Fibroblast of gingiva (primary cell): ENCODE results near the gene LAMC3.
A peak's percentile ranks its signal among the peaks of the same experiment; 100 is the strongest.
"Not testable (repeated sequence)": the region's sequence is repeated elsewhere in the genome, so short reads cannot be mapped to it uniquely, and the experiment has no call there.

Experiments used
- DNase-seq: peaks from one replicate; pipeline ENCODE4 v3.0.0-alpha.2; 2011; ENCODE audit warnings: low read depth

The LAMC3 gene

DNA sequence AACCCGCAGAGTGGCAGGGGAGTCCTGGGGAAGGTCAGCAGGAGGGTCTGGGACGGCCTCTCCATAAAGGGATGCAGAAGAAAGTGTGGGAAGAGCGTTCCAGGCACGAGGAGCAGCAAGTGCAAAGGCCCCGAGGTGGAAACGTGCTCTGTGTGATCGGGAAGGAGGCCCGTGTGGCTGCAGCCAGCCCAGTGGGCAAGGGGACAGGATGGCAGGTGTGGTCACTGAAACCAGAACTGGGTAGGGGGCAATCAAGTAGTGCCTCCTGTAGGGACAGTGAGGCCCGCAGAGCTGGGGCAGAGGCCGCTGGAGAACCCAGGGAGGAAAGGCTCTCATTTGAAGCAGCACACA lies 16.3 kb upstream of the LAMC3 start:
- DNase-seq: no peak

DNA sequence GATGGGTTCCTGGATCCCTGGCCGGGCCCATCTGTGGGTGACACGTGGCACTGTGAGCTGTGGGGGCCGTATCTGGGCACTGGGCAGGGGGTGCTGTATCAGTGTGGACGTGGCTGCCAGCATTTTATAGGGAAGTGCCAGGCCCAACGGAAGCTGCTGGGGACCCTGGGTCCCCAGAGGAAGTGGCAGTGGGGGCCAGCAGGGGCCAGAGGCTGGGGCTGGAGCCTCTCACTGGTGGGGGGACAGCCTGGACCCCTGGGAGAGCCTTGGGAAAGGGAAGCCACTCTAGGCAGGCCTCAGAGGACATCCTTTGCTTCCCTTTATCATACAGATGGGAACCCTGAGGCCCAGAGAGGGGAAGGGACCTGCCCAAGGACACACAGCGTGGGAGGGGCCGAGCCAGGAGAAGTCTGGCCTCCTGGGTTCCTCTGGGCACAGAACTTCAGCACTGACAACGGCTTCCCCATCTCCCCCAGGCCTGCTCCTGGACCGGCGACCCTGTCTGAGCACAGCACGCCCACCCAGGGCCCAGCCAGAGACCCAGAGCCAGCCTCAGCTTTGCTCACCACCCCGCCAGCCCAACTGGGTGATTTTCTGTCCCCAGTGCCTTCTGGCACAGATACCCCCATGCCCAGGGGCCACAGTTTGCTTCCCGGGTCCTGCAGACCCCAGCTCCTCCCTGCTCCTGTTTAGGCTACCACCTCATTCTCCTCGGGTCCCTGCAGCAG lies 15.5 kb upstream of the LAMC3 start:
- DNase-seq: no peak

DNA sequence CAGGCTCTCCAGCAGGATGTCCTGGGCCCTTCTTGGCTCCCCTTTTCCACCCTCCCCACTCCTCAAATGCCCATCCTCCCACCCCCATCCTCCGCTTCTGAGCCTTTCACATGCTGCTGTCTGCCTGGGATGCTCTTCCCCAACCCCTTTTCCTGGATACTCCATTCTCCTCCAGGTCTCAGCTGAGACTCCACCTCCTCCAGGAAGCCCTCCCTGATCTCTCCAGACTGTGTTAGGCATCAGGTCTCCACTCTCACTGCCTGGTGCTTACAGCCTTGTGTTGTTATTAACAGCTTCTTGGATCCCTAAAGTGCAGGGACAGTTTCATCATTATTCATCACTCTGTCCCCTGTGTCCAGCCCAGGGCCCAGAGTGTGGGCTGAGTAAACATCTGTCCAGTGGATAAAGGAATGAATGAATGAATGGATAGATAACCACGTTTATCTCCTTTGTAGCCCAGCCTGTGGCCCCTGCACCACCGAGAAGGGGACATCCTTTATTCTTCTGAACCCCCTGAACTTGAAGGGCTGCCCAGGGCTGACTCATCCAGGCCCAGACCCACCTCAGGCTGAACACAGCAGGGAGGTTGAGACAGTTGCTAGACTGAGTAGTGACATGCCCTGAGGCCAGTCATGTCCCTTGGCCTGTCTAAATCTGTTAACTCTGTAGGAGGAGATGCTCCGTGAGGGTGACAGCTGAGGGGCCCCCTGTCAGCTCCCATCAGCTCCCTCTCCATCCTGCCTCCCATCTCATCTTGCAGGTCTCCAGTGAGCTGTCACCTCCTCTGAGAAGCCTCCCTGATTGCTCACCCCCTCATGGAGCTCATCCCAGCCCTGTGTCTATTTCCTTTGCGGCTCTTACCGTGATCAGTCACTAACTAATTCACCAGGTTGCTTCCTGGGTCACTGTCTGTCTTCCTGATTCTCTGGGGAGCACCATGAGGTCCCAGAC lies 14.6 kb upstream of the LAMC3 start:
- no peak for DNase-seq

DNA sequence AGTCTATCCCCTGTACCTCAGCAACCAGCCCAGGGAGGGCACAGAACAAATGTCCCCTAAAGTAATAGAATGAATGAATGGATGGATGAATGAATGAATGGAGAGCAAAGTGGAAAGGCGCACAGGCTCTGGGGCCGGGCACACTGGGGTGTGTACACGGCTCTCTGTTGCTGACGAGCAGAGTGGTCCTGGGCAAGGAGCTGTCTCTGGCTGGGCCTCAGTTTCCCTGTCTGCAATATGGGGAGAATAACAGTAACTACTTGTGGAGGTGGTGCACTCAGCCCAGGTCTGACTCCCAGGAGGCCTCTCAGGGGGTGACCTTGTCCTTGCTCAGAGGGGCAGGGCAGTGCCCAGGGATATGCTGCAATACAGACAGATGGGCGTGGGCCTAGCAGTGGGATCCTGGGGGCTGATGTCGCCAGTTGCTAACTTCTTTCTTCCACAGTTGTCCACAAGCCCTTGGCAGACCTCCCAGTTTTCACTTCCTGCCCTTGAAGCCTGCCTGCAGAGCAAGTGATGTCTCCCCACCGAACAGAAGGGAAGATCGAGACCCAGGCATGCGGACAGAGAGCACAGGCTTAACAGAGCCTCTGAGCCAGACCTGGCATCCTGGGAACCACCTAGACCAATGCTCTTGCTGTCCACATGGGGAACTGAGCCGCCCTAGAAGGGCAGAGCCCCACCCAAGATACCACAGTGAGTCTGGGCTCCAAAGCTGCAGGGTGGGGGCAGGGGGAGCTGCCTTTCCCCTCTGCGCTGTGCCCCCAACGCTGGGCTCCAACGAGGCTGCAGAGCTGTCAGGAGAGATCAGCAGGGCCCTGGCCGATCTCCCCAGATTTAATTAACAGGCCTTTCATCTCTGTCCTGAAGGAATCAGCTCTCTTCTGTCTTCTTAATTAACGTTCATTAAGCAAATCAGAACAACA lies 13.6 kb upstream of the LAMC3 start:
- DNase-seq: peak; percentile 20

DNA sequence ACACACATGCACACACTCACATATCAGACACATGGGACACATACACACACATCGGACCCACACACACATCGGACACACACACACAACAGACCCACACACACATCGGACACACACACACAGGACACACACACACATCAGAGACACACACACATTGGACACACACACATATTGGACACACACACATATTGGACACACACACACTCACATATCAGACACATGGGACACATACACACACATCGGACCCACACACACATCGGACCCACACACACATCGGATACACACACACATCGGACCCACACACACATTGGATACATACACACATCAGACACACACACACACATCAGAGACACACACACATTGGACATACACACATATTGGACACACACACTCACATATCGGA lies 12.8 kb upstream of the LAMC3 start:
- DNase-seq: no peak

DNA sequence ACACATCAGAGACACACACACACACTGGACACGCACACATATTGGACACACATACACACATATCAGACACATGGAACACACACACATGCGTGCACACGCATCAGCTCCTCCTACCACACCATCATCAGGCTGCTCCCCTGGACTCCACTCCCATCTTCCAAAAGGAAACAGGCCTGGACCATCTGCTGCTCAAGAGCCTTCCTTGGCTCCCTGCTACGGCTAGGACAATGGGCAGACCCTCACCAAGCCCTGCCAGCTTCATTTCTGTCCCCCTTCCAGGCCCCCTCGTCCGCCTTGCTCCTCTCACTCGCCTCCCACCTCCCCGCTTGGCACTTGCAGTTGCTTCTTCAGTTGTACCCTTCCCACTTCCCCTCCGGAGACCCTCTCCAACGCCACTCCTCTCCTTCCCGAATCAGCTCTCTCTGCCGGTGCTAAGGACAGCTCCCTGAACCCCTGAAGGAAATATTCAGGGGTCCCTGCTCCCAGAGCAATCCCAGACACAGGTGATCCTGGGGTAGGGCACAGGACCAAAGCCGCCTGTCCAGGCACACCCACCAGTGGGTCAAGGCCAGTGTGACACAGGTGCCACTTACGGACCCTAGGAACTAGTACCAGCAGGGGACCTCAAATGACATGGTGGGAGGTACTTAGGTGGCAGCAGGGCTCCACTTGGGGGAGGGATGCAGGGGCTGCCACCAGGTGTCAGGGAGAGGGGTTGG lies 12.1 kb upstream of the LAMC3 start:
- no peak for DNase-seq

DNA sequence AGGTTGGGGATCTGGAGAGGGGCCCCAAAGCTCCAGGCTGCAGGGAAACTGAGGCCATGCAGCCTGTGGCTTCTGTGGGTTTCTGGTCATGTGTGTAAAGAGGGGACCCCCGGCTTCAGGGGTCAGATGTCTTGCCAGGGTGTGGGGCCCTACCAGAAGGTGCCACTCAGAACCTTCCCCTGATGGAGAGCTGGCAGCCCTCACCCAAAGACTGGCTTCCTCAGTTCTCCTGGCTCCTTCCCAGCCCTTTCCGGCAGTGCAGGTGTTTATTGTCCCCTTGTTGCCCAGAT lies 11.6 kb upstream of the LAMC3 start:
- DNase-seq: no peak

DNA sequence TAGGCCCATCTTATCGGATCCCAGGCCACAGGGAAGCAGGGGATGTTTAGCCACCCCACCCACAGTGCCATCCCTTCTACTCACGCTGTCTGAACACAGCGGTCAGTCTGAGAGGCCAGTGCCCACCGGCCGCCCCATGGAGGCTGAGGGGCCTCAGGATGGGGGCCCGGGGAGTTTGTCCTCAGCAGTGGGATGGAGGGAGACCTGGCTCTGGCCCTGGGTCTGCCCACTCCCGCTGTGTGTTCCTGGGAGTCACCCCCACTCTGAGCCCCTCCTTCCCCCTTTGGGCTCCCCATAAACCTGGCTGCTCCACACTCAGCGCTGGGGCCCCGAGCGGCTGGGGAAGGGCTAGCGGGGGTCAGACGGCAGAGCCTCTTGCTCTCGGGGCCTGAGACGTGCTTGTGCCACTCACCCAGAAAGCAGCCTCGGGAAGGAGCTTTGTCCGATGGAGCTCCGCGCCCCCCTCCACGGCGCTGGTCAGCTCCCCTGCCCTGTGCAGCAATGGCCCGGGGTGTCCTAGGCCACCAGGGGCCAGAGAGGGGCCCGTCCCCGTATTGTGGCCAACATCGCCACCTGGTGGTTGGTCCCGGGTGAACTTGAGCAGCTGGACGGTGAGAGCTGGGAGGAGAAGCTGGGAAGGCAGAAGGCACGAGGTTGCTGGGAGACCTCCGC lies 10.9 kb upstream of the LAMC3 start:
- peak; percentile 33 for DNase-seq

DNA sequence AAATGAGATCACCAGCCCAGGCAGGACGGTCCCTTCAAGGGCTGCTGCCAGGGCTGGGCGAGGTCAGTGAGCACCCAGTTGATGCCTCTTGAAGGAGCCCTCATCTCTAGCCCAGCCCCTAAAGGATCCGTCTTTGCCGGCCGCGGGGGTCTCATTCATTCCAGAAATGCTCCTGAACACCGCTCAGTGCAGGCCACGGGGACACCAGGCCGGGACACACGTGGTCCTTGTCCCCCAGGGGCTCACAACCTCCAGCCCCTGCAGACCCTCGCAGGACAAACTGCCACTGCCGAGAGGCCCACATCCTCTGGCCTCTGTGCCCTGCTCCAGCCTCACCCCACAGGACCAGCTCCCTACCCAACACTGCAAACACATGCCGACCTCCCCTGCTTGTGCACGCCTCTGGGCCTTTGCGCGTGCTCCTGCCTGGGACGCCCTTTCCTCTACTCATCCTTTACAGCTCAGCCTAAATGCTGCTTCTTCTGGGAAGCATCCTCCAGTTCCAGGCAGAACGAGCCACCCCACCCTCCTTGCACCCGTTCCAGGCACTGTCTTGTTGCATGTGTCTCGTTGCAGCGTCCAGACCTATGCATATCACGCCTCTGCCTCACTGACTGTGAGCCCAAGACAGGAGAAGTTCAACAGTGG lies 10.3 kb upstream of the LAMC3 start:
- no peak for DNase-seq

DNA sequence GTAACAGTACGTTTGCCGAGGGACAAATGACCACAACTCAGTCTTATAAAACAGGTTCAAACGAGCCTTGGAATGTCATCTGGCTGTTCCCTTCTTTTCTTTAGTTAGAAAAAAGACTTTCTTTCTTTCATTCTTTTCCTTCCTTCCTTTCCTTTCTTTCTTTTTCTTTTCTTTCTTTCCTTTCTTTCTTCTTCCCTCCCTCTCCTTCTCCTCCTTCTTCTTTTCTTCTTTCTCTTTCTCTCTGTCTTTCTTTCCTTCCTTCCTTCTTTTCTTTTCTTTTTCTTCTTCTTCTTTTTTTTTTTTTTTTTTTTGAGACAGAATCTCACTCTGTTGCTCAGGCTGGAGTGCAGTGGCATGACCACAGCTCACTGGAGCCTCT lies 9.7 kb upstream of the LAMC3 start:
- DNase-seq: no peak

DNA sequence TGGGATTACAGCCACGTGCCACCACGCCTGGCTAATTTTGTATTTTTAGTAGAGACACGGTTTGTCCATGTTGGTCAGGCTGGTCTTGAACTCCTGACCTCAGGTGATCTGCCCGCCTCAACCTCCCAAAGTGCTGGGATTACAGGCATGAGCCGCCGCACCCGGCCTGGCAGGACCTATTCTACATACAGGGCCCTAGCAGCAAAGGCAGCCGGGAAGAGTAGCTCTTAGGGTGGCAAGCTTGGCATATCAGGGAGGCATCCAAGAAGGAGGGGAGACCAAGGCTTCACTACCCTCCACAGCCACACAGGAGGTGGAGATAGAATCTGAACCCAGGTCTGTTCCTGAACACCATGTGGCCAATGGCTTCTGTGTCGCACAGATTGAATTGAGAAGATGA lies 8.4 kb upstream of the LAMC3 start:
- DNase-seq: not testable (repeated sequence)

DNA sequence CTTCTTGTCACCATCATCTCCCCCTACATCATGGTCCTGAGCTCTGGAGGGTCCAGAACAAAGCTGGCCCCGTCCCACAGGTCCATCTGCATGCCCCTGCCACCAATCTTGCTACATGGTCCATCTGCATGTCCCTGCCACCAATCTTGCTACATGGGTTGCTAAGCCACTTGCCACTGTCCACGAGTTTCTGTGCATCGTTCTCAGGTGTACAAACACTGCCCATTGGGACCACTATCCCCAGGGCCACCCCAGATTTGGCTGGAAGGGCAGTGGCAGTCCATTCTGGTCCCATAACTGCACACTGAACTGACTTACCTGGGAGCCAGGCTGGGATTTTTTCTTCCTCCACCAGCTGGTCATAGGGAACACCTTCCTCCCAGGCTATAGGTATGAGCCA lies 8.0 kb upstream of the LAMC3 start:
- DNase-seq: no peak

DNA sequence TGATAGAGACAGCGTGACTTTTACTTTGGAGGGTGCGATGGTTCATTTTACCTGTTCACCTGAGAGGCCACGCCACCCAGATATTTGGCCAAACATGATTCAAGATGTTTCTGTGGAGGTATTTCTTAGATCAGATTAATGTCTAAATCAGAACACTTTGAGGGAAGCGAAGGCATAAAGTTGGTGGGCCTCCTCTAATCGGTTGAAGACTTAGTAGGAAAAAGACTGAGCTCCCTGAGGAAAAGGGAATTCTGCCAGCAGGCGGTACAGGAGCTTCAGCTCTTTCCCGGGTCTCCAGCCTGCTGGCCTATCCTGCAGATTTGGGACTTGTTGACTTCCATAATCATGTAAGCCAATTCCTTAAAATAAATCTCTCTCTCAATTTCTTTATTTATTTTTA lies 7.0 kb upstream of the LAMC3 start:
- DNase-seq: no peak

DNA sequence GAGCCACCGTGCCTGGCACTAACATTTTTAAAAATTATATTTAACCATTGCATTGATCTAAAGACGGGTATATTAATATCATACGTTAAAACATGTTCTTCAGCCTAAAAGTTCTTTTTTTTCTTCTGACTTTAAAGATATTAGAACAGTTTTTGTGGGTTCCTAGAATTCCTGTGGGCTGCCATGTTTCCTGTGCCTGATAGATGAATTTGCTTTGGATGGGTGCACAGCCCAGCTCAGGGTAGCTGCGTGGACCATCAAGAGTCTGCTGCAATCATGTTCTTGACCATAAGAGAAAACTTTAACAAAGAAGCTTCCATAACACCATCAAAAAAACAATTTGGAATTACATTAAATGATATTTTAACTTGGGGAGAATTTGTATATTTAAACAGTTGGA lies 2.4 kb upstream of the LAMC3 start:
- no peak for DNase-seq

DNA sequence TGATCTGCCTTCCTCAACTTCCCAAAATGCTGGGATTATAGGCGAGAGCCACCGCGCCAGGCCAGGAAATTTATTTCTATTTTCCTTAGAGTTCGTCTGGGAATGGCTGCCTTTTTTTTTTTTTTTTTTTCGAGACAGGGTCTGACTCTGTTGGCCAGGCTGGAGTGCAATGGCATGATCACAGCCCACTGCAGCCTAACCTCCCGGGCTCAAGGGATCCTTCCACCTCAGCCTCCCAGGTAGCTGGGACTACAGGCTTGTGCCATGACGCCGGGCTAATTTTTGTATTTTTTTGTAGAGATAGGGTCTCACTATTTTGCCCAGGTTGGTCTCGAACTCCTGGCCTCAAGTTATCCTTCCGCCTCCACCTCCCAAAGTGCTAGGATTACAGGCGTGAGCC lies 888 bp upstream of the LAMC3 start:
- no peak for DNase-seq

DNA sequence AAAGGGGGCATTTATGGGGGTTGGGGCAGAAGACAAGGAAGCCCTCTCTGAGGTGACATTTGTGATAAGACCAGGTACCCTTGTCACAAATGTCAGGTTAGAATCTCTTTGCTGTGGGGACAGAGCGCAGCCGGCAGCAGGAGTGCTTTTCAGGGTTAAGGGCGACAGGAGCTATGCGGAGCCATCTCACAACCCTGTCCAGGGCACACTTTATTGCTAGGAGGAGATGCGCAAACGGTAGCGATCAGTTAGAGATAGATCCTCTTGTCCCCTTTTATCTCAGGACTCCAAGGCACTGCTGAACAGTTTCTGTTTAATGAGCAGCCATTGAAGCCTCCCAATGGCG lies 438 bp upstream of the LAMC3 start:
- DNase-seq: no peak

DNA sequence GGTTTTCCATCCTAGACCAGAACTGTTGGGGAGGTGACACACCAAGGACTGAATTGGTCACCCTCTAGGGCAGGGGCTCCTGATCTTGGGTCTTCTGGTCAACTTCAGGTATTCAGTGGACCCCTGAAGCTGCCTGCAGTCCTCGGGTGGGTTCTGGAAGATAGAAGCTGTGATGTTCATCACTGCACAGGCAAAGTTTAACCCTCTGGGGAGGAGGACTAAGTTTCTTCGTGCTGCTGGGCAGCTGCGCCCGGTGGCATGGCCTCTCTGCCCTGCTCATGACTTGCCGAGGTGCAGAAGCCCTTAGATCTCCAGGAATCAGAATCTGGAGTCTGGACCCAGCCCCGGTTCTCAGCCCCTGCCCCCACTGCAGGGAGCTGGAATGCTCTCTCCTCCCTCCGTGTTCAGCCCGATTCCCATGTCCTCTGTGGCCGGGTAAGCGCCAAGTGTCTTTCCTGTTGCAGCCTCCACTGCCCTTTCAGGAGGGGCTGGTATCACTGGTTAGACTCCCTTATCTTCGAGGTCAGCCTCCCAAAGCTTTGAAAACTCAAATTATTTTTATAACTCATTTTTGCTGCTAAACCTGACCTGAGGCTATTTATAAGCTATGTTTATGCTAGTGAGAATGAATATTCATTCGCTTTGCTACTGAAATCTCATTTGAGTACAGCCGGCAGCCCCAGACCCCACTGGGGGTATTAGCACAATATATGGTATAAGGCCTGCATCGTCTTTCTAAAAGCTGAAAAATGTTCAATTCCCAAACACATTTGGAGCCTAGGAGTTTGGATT lies 1.7 kb downstream of the LAMC3 start:
- DNase-seq: no peak

DNA sequence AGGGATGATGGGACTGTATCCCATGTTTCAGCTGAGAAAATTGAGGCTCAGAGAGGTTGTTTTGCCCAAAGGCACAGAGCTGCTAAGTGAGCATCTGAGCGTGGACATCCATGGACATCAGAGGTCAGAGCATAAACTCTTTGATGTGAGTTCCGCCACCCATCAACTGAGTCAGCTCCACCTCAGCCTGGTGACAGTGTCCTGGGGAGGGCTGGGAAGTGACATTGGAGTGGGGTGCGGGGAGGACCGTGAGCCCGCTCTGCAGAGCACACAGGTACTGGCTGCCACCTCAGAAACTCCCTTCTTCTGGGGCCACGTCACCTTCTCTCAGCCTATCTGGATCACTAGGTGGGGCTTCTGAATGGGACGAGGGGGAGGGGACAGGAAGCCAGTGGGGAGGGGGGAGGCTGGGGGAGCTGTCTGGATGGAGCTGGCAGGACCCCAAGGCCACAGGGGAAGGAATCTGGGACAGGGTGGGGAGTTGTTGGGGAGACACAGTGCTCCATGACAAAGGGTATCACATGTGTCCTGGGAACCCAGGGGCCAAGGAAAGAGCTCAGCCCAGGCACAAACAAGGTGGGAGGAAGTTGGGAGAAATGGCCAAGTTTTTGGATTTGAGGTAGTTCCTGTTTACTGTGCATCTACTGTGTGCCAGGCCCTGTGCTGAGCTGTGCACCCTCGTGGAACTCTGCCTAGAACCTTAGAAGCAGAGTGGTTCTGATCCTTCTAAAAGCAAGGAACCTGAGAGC lies 2.5 kb downstream of the LAMC3 start:
- DNase-seq: no peak

DNA sequence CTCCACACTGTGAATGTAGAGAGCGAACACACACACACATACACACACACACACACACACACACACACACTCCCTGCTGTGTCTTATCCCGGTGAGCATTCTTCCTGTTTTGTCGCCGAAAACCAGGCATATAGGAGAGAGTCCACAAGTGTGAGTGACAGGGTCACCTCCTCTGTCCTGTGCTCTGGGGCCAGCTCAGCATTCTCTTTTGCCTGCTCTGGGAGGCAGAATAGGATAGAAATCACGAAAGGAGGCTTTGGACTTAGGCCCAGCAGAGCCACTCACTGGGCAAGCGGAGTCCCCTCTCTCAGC lies 3.0 kb downstream of the LAMC3 start:
- no peak for DNase-seq
